Activated CD4-positive, alpha-beta T cell treated with anti-CD3 and anti-CD28 coated beads, Interleukin-2, amount 50 U/mL, for 1 hour (primary cell): ENCODE measurements around the gene MAPKAPK2.
"Not testable (repeated sequence)": the region's sequence is repeated elsewhere in the genome, so short reads cannot be mapped to it uniquely, and the experiment has no call there.

Source experiments
- DNase-seq: peaks from one replicate; pipeline ENCODE4 v3.0.0-alpha.2; 2020

MAPKAPK2 gene

GRCh38 chr1:206751891-206752290 is 67.2 kb downstream of the MAPKAPK2 start:
- DNase-seq = no peak

DNA sequence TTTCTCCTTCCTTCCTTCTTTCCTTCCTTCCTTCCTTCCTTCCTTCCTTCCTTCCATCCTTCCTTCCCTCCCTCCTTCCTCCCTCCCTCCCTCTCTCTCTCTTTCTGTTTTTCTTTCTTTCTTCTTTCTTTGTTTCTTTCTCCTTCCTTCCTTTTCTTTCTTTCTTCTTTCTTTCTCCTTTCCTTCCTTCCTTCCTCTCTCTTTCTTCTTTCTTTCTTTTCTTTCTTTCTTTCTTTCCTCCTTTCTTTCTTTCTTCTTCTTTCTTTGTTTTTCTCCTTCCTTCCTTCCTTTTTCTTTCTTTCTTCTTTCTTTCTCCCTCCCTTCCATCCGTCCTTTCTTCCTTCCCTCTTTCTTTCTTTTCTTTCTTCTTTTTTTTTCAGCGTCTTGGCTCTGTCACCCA is 67.8 kb downstream of the MAPKAPK2 start:
- no peak for DNase-seq

DNA sequence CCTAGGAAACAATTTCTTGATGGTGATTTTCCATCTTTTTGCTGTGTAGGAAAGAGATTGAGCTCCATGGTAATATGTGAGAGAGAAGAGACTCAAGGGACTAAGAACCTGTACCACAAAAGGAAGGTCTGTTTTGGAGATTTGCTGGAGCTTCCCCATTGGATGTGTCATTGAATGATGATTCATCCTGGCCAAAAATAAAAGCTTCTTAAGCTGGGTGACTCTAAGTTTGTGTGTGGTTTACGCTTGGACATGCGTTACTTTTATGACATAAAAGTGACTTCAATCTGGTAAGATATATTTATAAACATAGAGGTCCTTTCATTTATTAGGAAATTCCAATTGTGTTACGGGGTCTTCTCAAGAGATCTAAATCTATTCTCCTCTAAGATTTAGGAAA is 68.4 kb downstream of the MAPKAPK2 start:
- no peak for DNase-seq

GRCh38 chr1:206754011-206754410 is 69.3 kb downstream of the MAPKAPK2 start:
- no peak for DNase-seq

DNA sequence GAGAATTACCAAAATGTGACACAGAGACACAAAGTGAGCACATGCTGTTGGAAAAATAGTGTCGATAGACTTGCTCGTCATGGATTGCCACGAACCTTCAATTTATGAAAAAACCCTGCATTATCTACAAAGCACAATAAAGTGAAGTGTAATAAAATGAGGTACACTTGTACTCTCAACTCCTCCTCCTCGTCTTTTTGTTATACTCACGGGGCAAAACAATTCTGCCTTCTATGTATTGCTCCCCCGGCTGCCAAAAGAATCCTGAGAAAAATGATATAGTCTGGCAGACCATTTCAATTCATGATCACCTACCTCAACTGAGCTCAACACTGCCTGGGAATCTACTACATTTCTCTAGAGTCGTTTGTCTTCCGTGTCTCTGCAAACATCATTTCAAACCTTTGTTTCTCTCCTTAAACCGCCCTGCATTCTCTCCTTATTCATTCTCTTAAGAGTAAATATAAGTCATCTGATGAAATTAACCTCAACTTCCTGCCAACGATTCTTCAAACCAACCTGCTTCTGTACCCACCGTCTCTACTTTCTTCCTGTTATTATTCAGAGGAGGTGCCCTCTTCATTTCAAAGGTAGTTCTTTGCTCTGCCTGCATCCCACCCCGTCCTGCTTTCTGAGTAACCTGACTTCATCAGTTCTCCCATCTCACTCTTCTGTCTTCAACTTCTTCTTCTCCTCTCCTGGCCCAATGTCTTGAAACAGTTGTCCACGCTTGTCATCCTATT is 73.0 kb downstream of the MAPKAPK2 start:
- DNase-seq = peak; percentile 30

DNA sequence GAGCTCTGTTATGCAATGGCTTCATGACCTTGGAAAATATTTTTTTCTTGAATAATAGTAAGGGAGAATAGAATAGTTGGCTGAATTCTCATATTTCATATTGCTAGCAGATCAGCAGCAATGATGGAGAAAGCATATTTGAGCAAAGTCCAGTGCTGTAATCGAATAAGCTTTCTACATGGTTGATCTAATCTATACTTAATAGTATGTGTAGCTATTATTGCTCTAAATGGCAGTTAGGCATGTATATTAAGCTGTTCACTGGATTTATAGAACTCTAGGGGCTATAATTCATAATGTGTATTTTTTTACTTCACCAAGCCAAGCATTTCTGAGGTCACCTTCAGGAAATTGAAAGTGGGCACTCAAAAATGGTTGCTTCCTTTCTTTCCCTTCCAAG is 75.9 kb downstream of the MAPKAPK2 start:
- no peak for DNase-seq

GRCh38 chr1:206761159-206761768 is 76.6 kb downstream of the MAPKAPK2 start:
- DNase-seq = no peak

- DNase-seq = not testable (repeated sequence)
Measured at GRCh38 chr1:206762741-206763364, 78.1 kb downstream of the MAPKAPK2 start.

- DNase-seq = not testable (repeated sequence)
Measured at GRCh38 chr1:206765771-206766170, 81.1 kb downstream of the MAPKAPK2 start.

DNA sequence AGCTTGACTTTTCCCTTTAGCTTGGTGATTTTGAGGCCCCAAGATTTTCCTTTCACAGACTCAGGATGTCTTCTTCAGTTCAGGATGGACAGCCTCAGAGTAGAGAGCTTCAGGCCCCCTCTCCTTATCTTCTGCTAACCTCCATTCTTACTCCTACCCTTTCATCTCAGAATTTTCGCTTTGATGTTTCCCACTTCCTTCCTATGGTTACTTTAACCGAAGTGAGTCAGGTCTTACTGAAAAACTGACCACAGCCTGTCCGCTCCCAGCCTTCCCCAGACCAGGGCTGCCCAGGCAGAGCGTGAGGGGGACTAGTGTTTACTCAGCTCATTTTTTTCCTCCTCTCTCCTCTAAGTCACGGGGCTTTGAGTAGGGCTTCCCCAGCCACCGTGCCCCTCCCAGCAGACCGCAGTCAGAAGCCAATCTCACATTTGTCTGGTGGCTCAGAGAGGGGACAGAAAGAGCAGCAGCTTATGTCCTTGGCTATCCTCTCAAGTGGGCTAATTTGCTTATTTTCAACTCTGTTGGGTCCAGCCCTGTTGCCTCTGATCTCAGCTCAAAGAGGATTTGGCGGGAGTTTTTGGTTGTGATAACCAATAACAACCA is 81.6 kb downstream of the MAPKAPK2 start:
- DNase-seq = peak; percentile 67

GRCh38 chr1:206768472-206769303 is 84.0 kb downstream of the MAPKAPK2 start:
- DNase-seq = no peak

DNA sequence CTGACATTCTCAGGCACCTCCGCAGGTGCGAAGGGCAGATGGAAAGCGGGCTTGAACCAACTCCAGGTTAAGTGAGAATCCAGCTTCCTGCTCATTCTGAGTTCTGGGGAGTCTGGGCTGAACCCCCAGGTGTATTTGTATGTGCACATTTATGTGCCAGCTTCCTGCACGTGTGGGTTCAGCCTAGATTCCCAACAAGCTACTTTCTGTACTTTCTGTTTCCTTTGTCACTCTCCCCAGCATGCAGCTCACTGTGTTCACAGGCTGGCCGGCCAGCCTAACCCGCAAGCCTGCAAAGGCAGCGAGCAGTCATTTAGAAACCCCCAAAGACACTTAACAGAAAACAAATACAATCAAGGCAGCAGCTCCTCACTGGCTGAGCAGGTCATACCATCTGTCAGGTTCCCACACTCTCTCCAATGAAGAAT is 84.6 kb downstream of the MAPKAPK2 start:
- DNase-seq = peak; percentile 23

GRCh38 chr1:206770531-206771337 is 86.0 kb downstream of the MAPKAPK2 start, which contains the start of gene IL19:
IL19 (plus strand) TSS chr1:206770773; CDS start chr1:206836663, 65,890 bp downstream.
- no peak for DNase-seq

GRCh38 chr1:206771338-206771692 is 86.6 kb downstream of the MAPKAPK2 start:
- no peak for DNase-seq

DNA sequence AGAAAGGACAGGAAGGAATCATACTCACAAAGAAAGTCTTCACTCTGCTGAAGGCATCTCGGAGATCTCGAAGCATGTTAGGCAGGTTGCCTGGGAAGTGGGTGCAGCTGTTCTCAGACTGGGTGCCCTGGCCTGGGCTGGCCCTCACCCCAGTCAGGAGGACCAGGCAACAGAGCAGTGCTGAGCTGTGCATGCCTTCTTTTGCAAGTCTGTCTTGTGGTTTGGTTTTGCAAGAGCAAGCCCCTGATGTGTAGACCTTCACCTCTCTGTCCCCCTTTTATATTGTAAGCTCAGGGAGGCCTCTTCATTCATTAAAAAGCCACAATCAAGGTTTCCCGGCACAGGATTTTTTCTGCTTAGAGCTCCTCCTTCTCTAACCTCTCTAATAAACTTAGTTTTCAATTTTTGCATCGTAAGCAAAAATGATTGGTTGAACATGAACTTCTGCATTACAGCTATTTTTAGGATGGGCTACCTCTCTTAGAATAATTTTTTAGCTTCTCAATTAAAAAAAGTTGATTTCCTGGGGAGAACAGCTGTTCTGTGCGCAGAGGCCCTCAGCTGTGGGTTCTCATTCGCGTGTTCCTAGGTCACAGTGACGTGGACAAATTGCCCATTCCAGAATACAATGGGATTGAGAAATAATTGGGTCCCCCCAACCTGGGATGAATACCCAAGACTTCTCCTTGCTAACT is 87.7 kb downstream of the MAPKAPK2 start, which contains the start of gene IL10:
Gene IL10 (minus strand): TSS at position 252 of the 695 bp plus-strand sequence. CDS start 59 bp downstream, at position 193.
- no peak for DNase-seq

- no peak for DNase-seq
Measured at GRCh38 chr1:206774093-206774492, 89.4 kb downstream of the MAPKAPK2 start.

GRCh38 chr1:206776229-206776628 is 91.5 kb downstream of the MAPKAPK2 start:
- no peak for DNase-seq

DNA sequence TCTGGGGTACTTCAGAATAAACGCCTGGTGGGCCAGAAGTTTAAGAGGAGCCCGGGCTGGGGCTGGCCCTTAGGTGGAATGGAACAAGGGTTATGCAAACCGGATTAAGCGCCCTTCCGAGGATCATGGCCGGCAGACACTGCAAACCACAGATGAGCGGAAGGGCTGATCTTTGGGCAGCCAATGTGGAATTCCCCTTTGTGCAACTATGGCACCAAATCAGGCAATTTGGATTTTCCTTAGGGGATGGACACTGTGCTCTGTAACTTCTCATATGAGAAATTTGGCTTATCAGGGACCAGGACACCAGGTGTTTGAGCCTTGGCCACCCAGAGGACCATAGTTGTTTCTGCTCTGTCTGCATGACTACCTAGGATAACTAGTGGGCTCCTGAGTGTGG is 93.3 kb downstream of the MAPKAPK2 start:
- no peak for DNase-seq

GRCh38 chr1:206778911-206779310 is 94.2 kb downstream of the MAPKAPK2 start:
- not testable (repeated sequence) for DNase-seq

DNA sequence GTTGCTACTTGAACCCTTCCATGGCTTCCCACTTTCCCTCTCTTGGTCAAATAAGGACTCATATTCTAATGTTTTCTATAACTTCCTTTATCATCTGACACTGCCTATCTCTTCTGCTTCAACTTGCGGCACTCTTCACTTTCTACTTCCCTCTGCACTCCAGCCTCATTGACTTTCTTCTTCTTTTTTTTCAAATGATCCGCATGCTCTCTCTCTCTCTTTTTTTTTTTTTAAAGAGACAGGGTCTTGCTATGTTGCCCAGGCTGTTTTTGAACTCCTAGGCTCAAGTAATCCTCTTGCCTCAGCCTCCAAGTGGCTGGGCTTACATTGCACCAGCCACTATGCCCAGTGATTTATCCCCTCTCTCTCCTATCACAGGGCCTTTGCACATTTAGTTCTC is 94.9 kb downstream of the MAPKAPK2 start:
- no peak for DNase-seq

DNA sequence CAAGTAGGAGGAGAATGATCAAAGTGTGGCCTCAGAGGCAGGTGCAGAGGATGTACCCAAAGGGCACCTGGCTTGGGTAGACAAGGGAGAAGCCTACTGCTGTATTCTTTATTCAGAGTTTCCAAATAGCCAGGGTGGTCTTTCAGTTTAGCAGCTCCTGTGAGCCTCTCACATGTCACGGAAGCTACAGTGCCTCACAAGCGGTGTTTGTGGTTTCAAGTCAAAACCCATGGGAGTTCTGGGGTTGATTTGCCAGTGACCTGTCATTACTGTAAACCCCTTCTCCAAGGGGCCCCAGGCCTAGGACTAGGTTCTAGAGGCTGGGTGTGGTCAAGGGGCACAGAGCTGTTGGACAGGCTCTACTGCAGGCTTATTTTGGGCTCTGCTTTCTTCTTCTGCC is 97.7 kb downstream of the MAPKAPK2 start:
- no peak for DNase-seq
